Measurements from ENCODE around the gene POLR1C. TPM values are rescaled to one million over a fixed set of nuclear protein-coding genes. Genes with fewer than 3 reads are reported as not detected.
"Not testable (repeated sequence)": the region's sequence is repeated elsewhere in the genome, so short reads cannot be mapped to it uniquely, and the experiment has no call there.

Gene POLR1C
- total RNA-seq, 2 donors from 2014 or later = 13.5 to 13.9 TPM

GRCh38 chr6:43494321-43494720 lies 22.6 kb upstream of the POLR1C start:
- H3K4me3 ChIP-seq = no peak overlapping the region
- TF ChIP-seq CTCF (IDR thresholded peaks at IDR 0.05) = no peak
- peaks cover 0 to 33% of the 10 kb centered on the region in 2 donors for H3K4me1 ChIP-seq
- H3K27ac ChIP-seq = no peak overlapping the region
- no peaks in the 10 kb centered on the region for H3K9me3 ChIP-seq
- H3K36me3 ChIP-seq = peaks cover 16% of the 10 kb centered on the region
- no peak for DNase-seq (ENCODE audit: low spot score)
- no peaks in the 10 kb centered on the region for H3K27me3 ChIP-seq

- TF ChIP-seq CTCF (IDR thresholded peaks at IDR 0.05) = no peak
- peaks cover 0 to 36% of the 10 kb centered on the region in 2 donors for H3K4me1 ChIP-seq
- H3K4me3 ChIP-seq = no peak overlapping the region
- no peaks in the 10 kb centered on the region for H3K9me3 ChIP-seq
- no peak overlapping the region for H3K27ac ChIP-seq
- no peaks in the 10 kb centered on the region for H3K27me3 ChIP-seq
- peaks cover 20% of the 10 kb centered on the region for H3K36me3 ChIP-seq
- DNase-seq (ENCODE audit: low spot score) = no peak
Measured at GRCh38 chr6:43494766-43495165, 22.1 kb upstream of the POLR1C start.

- H3K36me3 ChIP-seq = peaks cover 27% of the 10 kb centered on the region
- H3K27me3 ChIP-seq = no peaks in the 10 kb centered on the region
- H3K4me3 ChIP-seq = no peak overlapping the region
- DNase-seq (ENCODE audit: low spot score) = no peak
- H3K9me3 ChIP-seq = no peaks in the 10 kb centered on the region
- TF ChIP-seq CTCF (IDR thresholded peaks at IDR 0.05) = peak in 1 of 2 donors; percentile 12
- H3K4me1 ChIP-seq = peaks cover 0 to 44% of the 10 kb centered on the region in 2 donors
- no peak overlapping the region for H3K27ac ChIP-seq
Measured at GRCh38 chr6:43495409-43495941, 21.4 kb upstream of the POLR1C start.

GRCh38 chr6:43496370-43497128 lies 20.3 kb upstream of the POLR1C start:
- Histone ChIP-seq H3K36me3 (peaks cover 37% of the 10 kb centered on the region), H3K4me3 (no peak overlapping the region), H3K27ac (no peak overlapping the region), H3K4me1 (peaks cover 0 to 52% of the 10 kb centered on the region in 2 donors), H3K27me3 (no peaks in the 10 kb centered on the region), H3K9me3 (no peaks in the 10 kb centered on the region)
- peak in 1 of 2 donors; percentile 73 for TF ChIP-seq CTCF (IDR thresholded peaks at IDR 0.05)
- DNase-seq (ENCODE audit: low spot score) = no peak

- no peak for TF ChIP-seq CTCF (IDR thresholded peaks at IDR 0.05)
- H3K4me1 ChIP-seq = peaks cover 0 to 52% of the 10 kb centered on the region in 2 donors
- no peak overlapping the region for H3K4me3 ChIP-seq
- H3K36me3 ChIP-seq = peaks cover 38% of the 10 kb centered on the region
- H3K9me3 ChIP-seq = no peaks in the 10 kb centered on the region
- H3K27ac ChIP-seq = no peak overlapping the region
- no peaks in the 10 kb centered on the region for H3K27me3 ChIP-seq
- no peak for DNase-seq (ENCODE audit: low spot score)
Measured at GRCh38 chr6:43497129-43497396, 19.8 kb upstream of the POLR1C start.

GRCh38 chr6:43497689-43498088 lies 19.2 kb upstream of the POLR1C start:
- H3K36me3 ChIP-seq = peaks cover 44% of the 10 kb centered on the region
- no peak for DNase-seq (ENCODE audit: low spot score)
- peaks cover 0 to 52% of the 10 kb centered on the region in 2 donors for H3K4me1 ChIP-seq
- TF ChIP-seq CTCF (IDR thresholded peaks at IDR 0.05) = no peak
- H3K27ac ChIP-seq = no peak overlapping the region
- H3K27me3 ChIP-seq = no peaks in the 10 kb centered on the region
- H3K9me3 ChIP-seq = no peaks in the 10 kb centered on the region
- no peak overlapping the region for H3K4me3 ChIP-seq

- DNase-seq (ENCODE audit: low spot score); H3K27me3 ChIP-seq; H3K27ac ChIP-seq; H3K4me3 ChIP-seq; H3K9me3 ChIP-seq: not testable (repeated sequence)
- H3K36me3 ChIP-seq = peaks cover 50% of the 10 kb centered on the region
- H3K4me1 ChIP-seq = peaks cover 0 to 52% of the 10 kb centered on the region in 2 donors
Measured at GRCh38 chr6:43498291-43498690, 18.6 kb upstream of the POLR1C start.
